ENCODE results near the gene RXFP1.
A peak's percentile ranks its signal among the peaks of the same experiment; 100 is the strongest.

The RXFP1 gene

GRCh38 chr4:158671665-158671914 lies 149.9 kb downstream of the RXFP1 start, which contains the start of gene C4orf46:
TSS of gene C4orf46 (minus strand) at chr4:158671887. CDS start at chr4:158671801, 86 bp downstream.
- no peak for DNase-seq (ENCODE audit: low read depth, low spot score)

- DNase-seq (ENCODE audit: low read depth, low spot score): peak; percentile 100
Observed at GRCh38 chr4:158671915-158672806, 150.5 kb downstream of the RXFP1 start, which contains the start of gene ETFDH. TSS of gene ETFDH (plus strand) at chr4:158672296. CDS start at chr4:158672457, 161 bp downstream.

DNA sequence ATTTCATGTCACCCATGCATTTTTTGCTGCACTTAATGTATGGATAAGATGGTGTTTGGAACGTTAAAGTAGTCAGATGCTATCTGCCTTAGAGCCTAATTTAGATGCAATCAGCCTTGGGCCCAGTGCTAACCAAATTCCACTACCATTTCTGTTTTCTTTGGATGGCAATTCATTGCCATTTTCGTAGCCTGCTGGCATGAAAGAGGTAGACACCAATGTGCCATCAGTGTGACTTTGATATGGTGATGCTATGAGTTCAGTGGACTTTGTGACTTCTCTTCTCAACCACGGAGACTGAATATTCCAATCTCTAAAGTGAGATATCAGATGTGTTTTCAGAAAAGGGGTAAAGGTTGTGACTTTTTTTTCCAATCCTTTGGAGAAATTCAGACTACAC lies 152.0 kb downstream of the RXFP1 start:
- DNase-seq (ENCODE audit: low read depth, low spot score): no peak

DNA sequence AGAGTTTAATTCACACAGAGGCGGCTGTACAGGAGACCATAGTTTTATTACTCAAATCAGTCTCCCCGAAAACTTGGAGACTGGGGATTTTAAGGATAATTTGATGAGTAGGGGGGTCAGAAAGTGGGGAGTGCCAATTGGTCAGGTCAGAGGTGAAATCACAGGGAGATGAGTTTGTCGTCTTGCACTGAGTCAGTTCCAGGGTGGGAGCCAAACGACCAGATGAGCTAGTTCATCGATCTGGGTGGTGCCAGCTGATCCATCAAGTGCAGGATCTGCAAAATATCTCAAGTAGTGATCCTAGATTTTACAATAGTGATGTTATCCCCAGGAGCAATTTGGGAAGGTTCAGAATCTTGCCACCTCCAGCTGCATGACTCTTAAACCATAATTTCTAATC lies 154.4 kb downstream of the RXFP1 start:
- no peak for DNase-seq (ENCODE audit: low read depth, low spot score)

- no peak for DNase-seq (ENCODE audit: low read depth, low spot score)
Observed at GRCh38 chr4:158678767-158679166, 157.1 kb downstream of the RXFP1 start.

GRCh38 chr4:158681629-158682028 lies 159.9 kb downstream of the RXFP1 start:
- no peak for DNase-seq (ENCODE audit: low read depth, low spot score)

DNA sequence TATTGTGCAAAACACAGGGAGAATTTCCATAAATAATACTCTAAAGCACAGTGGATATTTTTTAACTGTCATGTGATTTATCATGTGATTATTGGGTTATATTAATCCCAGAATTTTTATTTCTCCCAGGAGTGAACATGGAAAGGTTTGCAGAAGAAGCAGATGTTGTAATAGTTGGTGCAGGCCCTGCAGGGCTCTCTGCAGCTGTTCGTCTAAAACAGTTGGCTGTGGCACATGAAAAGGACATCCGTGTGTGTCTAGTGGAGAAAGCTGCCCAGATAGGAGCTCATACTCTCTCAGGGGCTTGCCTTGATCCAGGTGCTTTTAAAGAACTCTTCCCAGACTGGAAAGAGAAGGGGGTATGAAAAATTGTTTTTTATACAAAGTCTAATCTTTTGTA lies 160.4 kb downstream of the RXFP1 start:
- DNase-seq (ENCODE audit: low read depth, low spot score): no peak

DNA sequence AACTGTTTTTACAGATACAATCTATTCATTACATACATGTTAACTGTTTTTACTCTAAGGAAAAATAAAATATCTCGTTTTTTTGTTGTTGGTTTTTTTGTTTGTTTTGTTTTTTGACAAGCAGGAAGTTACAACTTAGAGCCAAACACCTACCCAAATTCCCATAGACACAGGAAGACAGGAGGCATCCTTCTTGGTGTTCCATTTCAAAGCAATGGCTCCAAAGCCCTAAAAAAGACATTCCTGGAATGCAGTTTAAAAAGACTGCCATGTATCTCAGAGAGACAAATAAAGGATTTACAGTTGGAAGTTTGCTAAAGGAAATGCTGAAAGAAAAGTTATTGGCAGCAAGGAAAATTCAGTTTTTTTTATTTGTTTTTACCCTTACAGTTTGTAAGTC lies 167.1 kb downstream of the RXFP1 start:
- no peak for DNase-seq (ENCODE audit: low read depth, low spot score)
